Testis (tissue), 5 donors: ENCODE data around the gene RBMXL2. TPM values are rescaled to one million over a fixed set of nuclear protein-coding genes. Genes with fewer than 3 reads are reported as not detected.

Experiments
- DNase-seq: peaks from one replicate; pipeline ENCODE4 v3.0.0-alpha.2; 2019
- H3K27ac ChIP-seq, 2 donors: fragments of 200-600 bp; sonication (generic); one replicate each; pipeline ENCODE4 v1.5.1; 2019
- H3K27me3 ChIP-seq: fragments of 200-600 bp; sonication (generic); one replicate; pipeline ENCODE4 v1.5.1; 2019
- H3K36me3 ChIP-seq: fragments of 200-600 bp; sonication (generic); one replicate; pipeline ENCODE4 v1.5.1; 2017; ENCODE audit warnings: low read depth; ENCODE audit errors: missing control alignments
- H3K4me1 ChIP-seq: fragments of 200-600 bp; sonication (generic); one replicate; pipeline ENCODE4 v1.5.1; 2019
- H3K4me3 ChIP-seq, 2 donors: fragments of 200-600 bp; sonication (generic); one replicate each; pipeline ENCODE4 v1.5.1; 2017 to 2019
- H3K9me3 ChIP-seq: fragments of 200-600 bp; sonication (generic); one replicate; pipeline ENCODE4 v1.5.1; 2017
- CTCF ChIP-seq, 3 experiments: fragments of 450-650 bp in 2 of 3; fragments of 200-600 bp in 1 of 3; sonication (generic) in 1 of 3; IDR thresholded peaks; one replicate each; pipeline ENCODE4 v1.5.1; 2016 to 2019; ENCODE audit warnings: antibody characterized with exemption in 3 of 3, mild to moderate bottlenecking in 2 of 3, moderate library complexity in 1 of 3
- POLR2A ChIP-seq: fragments of 450-650 bp; IDR thresholded peaks from one replicate; pipeline ENCODE4 v1.6.1; 2017; ENCODE audit warnings: antibody characterized with exemption, mild to moderate bottlenecking, moderate library complexity
- WGBS, 2 donors: methylation state at CpG; one replicate each; pipeline ENCODE4 v1.1.5; 2018; 5-methylcytosine and 5-hydroxymethylcytosine counted together
- intact Hi-C: fragments of 100-400 bp; cut with DNase I; formaldehyde crosslinking; loops from one replicate; pipeline ENCODE4 v1.15.1; 2023; ENCODE audit warnings: low total_unique reads
- long read RNA-seq, 2 donors: transcript quantifications; one replicate each; lab custom pipeline, GENCODE V29; 2026
- polyA plus RNA-seq: library from polyadenylated mRNA; stranded (reverse); fragments of 350-450 nt; fragmentation: Illumina TruSeq; extraction: RNeasy Lipid Tissue Mini Kit (QIAGEN cat#74804); gene quantifications from one replicate; pipeline ENCODE4 v1.2.3, GENCODE V29; 2014; ENCODE audit warnings: low read depth, low replicate concordance; ENCODE audit not compliant: insufficient read depth
- total RNA-seq, 2 donors: library from RNA; depleted of rRNA; stranded (reverse); fragments of >200 nt; gene quantifications; one replicate each; pipeline ENCODE4 v1.2.3, GENCODE V29; 2016

Gene RBMXL2
- total RNA-seq, result 10 to 100 TPM; 58.2 to 79.4 TPM
- 103 TPM for polyA plus RNA-seq
- long read RNA-seq, donor 1, partial matches to known transcripts, result 0 of 3 reads
- long read RNA-seq, donor 1, other reads (novel, unspliced or antisense), result 0 of 3 reads
- long read RNA-seq, donor 2, result 0 reads

GRCh38 chr11:7088921-7089320 is at the start of gene RBMXL2:
TSS of gene RBMXL2 (plus strand) at chr11:7088998. CDS start at chr11:7089121, 123 bp downstream.
- WGBS, 2 donors, result 70 to 74% methylated on average over 37 to 45 of the region's 45 CpGs

GRCh38 chr11:7046474-7047175 is 42.2 kb upstream of the RBMXL2 start:
- no peaks in the 10 kb centered on the region for H3K36me3 ChIP-seq
- intact Hi-C loops, result no loop called here
- H3K4me3 ChIP-seq, result no peak overlapping the region
- H3K27me3 ChIP-seq, result no peaks in the 10 kb centered on the region
- no peak overlapping the region for H3K27ac ChIP-seq
- TF ChIP-seq POLR2A, result no peak
- no peaks in the 10 kb centered on the region for H3K9me3 ChIP-seq
- H3K4me1 ChIP-seq, result no peaks in the 10 kb centered on the region
- WGBS, 2 donors, result 62 to 66% methylated on average over 3 of the region's 3 CpGs
- no peak for DNase-seq

More at GRCh38 chr11:7088921-7089320, at the start of gene RBMXL2:
- H3K9me3 ChIP-seq, result no peaks in the 10 kb centered on the region
- peak within 1 kb of the TSS; percentile 48 to 79 for H3K27ac ChIP-seq
- TF ChIP-seq CTCF (IDR thresholded peaks at IDR 0.05) (no peak), POLR2A (no peak)
- H3K36me3 ChIP-seq, result no peaks in the 10 kb centered on the region
- no peaks in the 10 kb centered on the region for H3K4me1 ChIP-seq
- H3K27me3 ChIP-seq, result no peaks in the 10 kb centered on the region
- H3K4me3 ChIP-seq, result peak within 1 kb of the TSS; percentile 49 to 58
- intact Hi-C loops, result no loop called here
- peak; percentile 78 for DNase-seq

- WGBS, 2 donors, result 100% methylated on average over 1 of the region's 1 CpG
- Histone ChIP-seq H3K27ac (no peak overlapping the region), H3K4me3 (no peak overlapping the region), H3K36me3 (no peaks in the 10 kb centered on the region), H3K9me3 (no peaks in the 10 kb centered on the region), H3K4me1 (no peaks in the 10 kb centered on the region), H3K27me3 (no peaks in the 10 kb centered on the region)
- TF ChIP-seq POLR2A, result no peak
- TF ChIP-seq CTCF (IDR thresholded peaks at IDR 0.05), result no peak
- intact Hi-C loops, result no loop called here
- no peak for DNase-seq
Observed at GRCh38 chr11:7050191-7050590, 38.6 kb upstream of the RBMXL2 start.

GRCh38 chr11:7056828-7057513 is 31.8 kb upstream of the RBMXL2 start:
- 63 to 80% methylated on average over 6 of the region's 6 CpGs for WGBS, 2 donors
- TF ChIP-seq POLR2A, result no peak
- no peak for TF ChIP-seq CTCF (IDR thresholded peaks at IDR 0.05)
- no peak overlapping the region for H3K27ac ChIP-seq
- no peaks in the 10 kb centered on the region for H3K36me3 ChIP-seq
- H3K9me3 ChIP-seq, result no peaks in the 10 kb centered on the region
- no peak overlapping the region for H3K4me3 ChIP-seq
- intact Hi-C loops, result no loop called here
- H3K27me3 ChIP-seq, result no peaks in the 10 kb centered on the region
- DNase-seq, result no peak
- no peaks in the 10 kb centered on the region for H3K4me1 ChIP-seq

GRCh38 chr11:7057641-7058040 is 31.2 kb upstream of the RBMXL2 start:
- TF ChIP-seq POLR2A (no peak), CTCF (IDR thresholded peaks at IDR 0.05) (no peak)
- no peaks in the 10 kb centered on the region for H3K4me1 ChIP-seq
- H3K27me3 ChIP-seq, result no peaks in the 10 kb centered on the region
- H3K36me3 ChIP-seq, result no peaks in the 10 kb centered on the region
- no peaks in the 10 kb centered on the region for H3K9me3 ChIP-seq
- WGBS, 2 donors, result 47 to 52% methylated on average over 2 of the region's 2 CpGs
- DNase-seq, result no peak
- no peak overlapping the region for H3K27ac ChIP-seq
- intact Hi-C loops, result no loop called here
- no peak overlapping the region for H3K4me3 ChIP-seq
